GM21528 (cell line): ENCODE measurements around the gene PAM.

Experiments
- ATAC-seq: cut with Tn5 transposase; IDR thresholded peaks from one replicate; pipeline ENCODE4 v1.9.1; 2021; ENCODE audit warnings: mild to moderate bottlenecking, moderate library complexity; ENCODE audit not compliant: unreplicated experiment, low FRiP score

Gene PAM

DNA sequence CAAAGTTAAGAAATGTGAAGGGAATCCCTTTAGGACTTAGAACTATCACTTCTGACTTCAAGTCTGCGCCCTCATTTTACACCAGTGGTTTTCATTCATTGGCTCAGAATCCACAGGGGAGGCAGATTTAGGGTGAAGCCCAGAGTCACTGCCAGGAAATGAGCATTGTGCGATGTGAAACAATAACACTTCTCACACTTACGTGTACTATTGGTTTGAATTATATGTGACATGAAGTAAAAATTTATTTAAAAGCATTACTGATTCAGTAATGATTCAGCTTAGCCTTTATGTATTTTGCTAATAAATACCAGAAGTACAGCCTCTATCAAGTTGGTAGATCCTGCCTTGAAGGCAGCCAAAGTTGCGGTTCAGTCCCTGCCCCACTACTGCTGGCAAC lies 98.6 kb downstream of the PAM start:
- no peak for ATAC-seq

DNA sequence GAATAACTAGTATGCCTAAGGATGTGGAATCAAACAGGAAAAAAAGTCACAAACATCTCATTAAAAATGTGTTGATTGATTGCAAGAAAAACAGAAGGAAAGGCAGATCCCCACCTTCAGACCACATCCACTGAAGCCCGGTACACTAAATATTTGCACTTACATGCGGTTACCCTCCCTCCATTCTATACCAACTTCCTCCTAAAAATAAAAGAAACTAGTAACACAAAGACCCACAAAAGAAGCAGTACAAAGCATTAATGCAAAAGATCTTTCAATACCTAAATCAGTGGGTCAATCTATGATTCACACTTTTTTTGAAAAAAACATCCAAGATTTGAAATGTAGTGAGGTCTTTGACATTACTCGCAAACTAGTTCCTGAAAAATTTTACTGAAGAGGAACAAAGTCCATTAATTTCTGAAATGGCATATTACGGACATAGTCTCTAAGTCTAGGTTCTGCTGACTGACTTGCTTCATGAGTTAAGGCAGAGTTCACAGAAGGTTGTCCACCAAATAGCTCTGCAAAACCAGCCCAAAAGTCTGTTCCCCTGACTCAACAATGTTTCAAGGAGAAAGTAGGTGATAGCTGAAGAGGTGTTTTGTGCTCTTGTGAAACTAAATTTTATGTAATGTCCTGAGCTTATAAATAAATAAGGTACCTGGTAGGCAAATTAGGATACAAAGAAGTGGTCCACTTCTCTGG lies 100.7 kb downstream of the PAM start:
- ATAC-seq: peak; percentile 55

DNA sequence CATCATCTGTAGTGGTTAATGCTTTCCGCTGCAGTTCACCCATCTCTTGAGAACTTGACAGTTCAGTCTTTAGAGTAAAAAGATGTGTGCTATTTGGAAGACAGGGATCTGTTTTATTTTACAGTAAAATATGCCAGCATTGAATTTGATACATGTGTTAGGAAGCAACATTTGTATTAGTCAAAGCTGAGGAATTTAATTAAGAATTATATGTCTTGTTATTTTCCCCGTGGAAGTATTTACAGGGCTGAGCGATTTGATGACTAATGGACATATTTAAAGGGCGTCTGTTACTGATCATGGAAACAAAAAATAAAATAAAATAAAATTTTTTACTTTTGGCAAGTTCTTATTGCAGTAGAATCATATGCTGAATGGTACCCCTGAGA lies 101.3 kb downstream of the PAM start:
- no peak for ATAC-seq

DNA sequence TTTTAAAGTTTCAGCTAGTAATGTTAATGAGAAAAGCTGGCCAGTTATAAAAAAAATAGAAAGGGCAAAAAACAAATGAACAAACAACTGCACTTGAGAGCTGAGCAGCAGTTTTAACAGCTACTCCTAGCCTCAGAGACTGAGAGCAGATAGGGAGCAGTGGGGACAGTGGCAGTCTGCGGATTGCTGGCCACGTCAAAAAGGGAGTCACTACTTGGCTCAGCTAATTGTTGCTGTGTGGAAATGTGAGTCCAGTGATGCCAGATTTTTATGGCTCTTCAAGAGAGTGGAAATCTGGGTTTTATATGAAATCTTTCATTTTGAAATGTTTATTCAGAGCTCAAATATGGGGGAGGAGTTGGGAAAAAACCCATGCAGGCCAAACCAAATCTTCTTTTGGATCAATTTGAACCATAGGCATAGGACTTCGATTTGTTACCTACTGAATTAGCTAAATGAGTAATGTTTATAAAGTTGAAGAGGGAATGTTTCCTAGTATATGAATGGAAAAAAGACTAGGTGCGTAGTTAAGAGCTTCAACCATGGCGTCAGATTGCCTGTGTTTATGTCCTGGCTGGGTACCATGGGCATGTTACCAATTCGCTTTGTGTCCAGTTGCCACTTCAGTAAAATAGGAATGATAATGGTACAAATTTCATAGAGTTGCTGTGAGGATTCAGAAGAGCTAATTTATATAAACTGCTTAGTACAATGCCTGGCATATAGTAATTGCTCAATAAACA lies 102.1 kb downstream of the PAM start:
- ATAC-seq: no peak

DNA sequence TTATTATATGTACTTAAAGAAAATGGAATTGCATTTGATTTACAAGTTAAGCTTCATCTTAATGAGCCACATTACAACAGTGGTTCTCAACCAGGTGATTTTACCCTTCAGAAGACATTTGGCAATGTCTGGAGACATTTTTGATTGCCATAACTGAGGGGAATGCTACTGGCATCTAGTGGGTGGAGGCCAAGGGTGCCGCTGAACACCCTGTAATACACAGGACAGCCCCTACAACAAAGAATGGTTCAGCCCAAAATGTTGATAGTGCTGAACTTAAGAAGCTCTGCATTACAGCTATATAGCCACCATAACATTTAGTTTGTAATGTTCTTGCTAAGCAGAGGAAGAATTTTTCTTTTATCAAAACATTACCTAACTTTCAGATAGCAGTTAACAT lies 103.1 kb downstream of the PAM start:
- ATAC-seq: no peak

DNA sequence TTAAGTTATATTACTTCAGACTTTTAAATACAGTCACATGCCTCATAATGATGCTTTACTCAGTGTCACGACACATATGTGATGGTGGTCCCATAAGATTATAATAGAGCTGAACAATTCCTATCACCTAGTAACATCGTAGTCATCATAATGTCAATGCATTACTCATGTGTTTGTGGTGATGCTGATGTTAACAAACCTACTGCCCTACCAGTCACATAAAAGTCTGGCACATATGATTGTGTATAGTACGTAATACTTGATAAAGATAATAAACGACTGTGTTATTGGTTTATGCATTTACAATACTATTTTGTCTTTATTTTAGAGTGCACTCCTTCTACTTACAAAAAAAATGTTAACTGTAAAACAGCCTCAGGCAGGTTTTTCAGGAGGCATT lies 103.7 kb downstream of the PAM start:
- no peak for ATAC-seq

DNA sequence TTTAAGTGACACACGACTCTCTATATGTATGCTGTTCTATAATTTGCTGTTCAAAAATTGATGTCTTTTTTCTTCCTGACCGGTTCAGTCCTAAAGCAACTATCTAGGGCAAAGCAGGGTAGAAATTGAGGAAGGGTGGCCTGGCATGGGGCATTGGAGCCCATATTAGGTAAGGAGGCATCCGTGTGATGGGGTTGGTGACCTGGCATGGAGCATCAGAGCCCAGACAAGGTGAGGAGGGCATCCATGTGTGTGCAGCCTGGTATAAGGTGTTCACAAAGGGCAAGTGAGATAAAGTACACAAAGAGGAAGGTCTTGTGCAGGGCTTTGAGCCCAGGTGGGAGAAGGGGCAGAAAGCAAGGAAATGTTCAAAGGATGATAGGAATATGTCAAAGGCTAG lies 104.9 kb downstream of the PAM start:
- no peak for ATAC-seq

DNA sequence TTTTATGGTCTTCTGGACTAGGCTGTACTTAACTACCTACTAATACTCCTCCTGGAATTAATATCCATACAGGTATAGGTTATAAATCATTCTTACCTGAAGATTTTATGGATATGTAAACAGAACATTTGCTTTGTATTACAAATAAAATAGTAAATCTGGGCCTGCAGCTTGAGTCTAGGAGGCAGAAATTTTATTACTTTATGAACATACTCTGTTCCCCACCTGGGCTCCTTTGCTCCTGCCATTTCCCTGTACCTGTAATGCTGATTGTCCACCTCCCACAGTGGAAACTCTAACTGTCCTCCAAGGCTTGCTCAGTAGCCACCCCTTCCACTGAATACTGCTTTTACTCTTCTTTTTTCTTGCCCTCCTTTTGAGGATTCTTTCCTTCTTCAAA lies 108.0 kb downstream of the PAM start:
- no peak for ATAC-seq

DNA sequence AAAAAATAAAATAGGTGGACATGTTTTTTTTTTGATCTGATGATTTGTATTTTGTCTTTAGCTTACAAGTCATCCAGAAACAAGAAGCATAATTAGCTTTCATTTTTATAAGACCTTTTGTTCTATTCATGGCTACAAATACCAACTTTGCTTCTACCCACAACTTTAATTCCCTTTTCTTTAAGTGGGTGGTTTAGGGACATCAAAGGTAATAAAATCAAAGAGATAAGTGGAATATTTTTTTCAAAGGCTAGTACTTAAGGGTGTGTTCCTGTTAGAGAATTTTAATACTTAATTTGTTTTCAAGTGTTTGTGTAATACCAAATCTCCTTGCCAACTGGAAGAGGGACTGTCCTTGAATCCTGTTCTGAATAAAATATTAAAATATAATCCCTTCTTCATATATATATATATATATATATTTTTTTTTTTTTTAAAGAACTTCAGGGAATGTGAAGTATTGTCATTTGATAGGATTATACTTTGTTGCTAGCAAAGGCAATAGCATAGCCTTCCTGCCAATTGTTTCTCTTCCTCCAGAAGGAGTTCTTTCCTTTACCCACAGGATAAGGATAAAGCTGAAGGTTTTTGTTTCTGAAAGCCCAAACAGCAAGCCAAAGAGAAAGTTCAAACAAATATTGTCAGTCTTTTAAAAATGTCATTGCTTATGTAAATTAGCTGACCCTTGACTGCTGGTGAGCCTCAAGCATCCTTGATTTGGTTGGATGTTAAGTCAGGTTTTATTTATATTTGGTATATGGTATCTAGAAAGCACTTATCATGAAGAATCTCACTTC lies 108.9 kb downstream of the PAM start:
- ATAC-seq: no peak

DNA sequence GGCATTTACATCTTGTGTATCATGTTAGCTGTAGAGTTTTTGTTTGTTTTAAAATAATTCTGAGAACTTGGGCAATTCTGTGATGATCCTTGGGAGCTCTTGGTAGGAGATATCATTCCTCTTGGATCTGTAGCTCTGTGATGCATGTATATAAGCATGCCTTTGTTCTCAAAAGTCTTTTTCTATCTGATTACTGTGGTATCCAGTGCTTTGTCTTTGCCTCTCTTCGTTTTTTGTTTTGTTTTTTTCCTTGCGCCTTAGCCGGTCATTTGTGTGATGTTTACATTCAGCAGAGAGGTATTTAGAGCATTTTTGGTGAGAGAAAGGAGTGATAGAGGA lies 110.0 kb downstream of the PAM start:
- no peak for ATAC-seq

DNA sequence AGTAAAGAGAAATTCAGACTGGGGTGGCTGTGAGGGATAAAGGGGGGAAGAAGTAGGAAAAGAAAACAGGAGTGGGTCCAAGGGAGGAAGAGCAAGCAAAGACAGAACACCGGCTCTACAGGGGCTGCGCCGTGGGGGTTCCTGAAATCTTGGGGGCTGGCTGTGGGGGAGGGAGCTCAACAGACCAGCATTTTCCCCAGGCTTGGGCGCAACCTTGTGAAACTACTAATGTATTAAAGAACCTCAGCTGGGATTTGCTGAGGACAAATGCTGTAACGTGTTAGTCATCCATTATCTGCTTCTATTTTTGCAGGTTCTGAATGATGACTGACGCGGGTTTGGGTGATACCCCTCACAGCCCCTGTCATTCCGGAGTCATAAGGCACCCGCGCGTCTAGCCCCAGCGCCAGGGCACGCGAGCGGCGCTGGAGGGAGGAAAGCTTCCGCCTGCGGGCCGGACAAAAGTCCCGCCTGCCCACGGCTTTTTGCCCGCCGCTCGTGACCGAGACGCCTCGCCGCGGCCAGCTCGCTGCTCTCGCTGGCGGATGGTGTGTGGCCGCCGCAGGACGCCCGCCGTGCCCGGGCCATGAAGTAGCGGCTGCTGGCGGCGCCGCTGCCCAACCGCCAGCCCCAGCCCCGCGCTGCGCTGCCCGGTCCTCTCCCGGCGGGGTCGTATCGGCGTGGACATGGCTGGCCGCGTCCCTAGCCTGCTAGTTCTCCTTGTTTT lies 110.6 kb downstream of the PAM start:
- ATAC-seq: peak; percentile 84

DNA sequence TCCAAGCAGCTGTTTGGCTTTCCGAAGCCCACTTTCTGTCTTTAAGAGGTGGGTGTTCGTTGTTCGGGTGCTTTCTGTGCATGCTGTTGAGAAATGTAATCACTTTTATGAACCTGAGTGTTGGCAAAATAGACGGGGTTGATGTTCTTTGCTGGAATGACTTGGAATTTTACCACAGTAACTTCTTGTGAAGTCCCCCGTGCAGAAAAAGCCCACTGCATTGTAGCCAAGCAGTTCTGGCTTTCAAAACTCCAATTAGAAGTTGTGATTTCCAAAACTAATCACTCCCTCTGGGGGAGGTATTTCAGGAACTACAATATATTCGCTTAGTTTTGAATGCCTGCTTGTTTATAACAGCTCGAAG lies 111.1 kb downstream of the PAM start:
- ATAC-seq: peak; percentile 18

DNA sequence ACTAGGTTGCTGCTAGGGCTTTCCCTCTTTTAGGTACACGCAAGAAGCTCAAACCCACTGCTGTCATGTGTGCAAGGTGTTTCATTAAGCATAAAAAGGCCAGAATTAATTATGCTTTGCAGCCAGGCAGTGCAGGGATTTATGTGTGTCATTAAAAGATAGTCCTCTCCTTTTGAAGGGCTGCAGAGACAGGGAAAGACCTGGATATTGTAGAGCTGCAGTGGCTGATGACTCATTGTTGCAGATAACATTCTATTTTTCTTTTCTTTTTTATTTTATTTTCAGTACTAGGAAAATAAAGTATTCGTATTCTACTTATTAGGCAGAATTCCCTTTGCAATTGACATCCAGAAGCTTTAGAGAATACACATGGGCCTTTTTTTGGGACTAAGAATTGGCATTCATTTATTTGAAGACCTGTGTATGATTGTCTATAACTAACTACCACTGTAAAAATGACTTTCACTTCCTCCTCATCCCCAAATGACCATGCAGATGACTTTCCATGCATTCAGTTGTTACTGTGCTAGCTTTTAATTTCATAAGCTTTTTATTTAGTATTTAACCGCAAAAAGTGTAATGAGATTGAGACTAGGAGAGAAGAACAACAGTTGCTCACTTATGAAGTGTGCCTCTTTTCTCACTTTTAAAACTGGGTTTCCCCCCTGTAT lies 113.0 kb downstream of the PAM start:
- ATAC-seq: no peak

DNA sequence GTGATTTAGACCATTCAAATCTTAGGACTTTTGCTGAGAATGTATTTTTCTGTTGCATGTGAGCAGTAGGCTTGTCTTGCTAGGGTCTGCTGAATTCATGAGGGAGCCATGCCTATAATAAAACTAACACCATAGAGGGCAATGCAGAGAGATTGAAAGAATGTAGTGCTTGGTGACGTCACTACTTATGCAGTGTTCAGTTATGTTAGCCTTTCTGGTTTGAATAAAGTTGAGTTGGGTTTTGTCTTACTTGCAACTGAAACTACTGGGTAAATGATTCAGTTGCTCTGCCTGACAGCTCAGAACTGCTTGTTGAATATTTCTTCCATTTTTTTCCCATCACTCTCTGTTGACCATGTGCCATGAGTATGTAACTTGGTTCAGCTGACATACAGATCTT lies 114.1 kb downstream of the PAM start:
- no peak for ATAC-seq

DNA sequence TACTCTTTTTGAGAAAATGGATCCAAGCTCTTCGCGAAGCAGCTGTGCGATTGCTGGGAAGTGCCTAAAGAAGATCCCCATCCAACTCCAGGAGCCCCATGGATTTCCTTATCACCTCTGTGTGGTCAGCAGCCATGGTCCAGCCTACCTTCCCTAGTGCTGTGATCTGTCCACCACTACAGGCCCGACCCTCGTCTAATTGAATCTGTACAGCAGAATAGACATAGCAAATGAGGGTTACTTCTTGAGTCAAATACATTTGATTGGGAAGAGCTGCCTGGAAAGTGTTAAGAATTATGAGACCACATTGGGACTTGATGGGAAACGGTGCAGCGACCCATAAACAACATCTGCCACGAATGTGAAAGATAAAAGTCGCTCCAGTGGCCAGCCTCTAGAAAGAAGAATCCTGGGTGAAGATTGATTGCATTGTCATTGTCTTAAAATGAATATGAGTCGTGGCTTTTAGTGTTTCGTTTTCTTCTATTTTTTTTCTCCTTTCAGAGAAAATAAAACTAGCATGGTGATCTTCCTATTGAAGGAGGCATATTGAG lies 118.4 kb downstream of the PAM start:
- no peak for ATAC-seq

DNA sequence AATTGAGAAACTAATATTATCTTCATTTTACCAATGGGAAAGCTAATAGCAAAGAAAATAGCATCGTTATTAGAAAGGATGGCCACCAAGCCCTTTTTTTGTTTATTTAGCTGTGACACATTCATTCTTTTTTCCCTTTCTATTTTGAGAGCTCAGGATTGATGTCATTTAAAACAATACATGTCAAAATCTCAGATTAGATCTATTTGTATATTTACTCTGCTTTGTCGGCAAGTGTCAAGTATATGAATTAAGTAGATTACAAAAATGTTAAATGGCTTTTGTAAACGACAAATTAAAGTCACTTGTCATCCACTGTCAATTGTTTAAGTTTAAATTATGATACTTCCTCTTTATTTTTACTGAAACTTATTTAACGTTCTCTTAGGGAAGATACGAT lies 118.9 kb downstream of the PAM start:
- no peak for ATAC-seq

DNA sequence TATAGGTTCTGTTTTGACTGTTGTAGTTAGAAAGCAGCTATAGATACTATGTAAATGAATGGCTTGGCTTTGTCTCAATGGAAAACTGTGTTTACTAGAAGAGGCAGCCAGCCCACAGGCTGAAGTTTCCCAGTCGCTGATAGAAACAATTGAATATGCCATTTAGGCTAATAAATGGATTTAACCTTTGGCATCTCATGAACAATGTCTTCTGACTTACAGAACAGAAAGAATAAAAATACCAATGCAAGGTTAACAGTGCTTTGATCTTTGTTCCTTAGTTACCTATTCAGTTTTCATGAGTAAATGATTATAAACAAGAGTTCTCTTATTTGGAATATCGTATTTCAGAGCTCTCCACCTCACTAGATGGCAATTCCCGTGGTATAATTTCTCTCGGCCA lies 120.6 kb downstream of the PAM start:
- no peak for ATAC-seq

DNA sequence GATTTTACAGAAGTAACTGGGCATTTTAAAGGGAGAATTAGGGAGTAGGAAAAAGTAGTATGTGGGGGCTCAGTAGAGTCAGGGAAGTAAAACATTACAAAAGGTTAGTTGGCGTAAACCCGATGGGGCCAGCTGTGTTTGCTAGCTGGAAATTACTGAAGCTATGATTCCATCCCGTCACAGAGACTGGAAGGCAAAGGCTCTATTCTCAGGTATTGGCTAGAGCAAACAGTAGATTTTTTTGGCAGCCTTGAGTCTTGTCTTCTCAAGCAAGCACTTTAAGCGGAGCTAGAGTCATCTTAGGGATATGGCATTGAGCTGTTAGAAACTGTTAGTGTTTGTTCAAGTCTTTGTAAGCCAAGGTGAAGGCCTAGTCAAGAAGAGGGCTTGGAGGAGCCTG lies 121.5 kb downstream of the PAM start:
- no peak for ATAC-seq

DNA sequence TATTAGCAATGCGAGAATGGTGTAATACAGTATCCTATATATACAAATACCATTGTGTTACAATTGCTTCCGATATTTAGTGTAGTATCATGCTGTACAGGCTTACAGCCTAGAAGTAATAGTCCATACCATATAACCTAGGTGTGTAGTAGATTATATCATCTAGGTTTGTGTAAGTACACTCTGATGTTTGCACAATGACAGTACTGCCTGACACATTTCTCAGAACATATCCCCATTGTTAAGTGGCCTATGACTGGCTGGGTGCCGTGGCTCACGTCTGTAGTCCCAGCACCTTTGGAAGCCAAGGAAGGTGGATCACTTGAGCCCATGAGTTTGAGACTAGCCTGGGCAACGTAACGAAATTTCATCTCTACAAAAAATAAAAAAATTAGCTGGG lies 124.6 kb downstream of the PAM start:
- no peak for ATAC-seq

DNA sequence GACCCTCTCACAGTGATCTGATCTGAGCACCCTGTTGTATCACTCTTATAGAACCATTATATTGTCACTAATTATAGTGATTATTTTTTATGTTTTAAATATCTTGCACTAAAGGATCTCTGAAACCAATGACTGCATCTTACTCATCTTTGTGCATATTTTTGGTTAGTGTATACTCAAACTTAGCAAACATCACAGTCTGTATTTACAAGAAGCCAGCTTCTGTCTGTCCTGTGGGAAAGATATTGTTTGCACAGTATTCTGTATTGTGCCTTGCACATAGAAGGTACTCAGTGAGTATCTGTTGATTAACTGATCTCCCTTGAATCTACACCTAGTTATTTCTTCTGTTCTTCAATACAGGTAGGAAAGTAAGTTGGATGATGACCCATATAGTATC lies 131.5 kb downstream of the PAM start:
- no peak for ATAC-seq
